ENCODE results near the gene CFAP65.
A peak's percentile ranks its signal among the peaks of the same experiment; 100 is the strongest.

CFAP65 gene

DNA sequence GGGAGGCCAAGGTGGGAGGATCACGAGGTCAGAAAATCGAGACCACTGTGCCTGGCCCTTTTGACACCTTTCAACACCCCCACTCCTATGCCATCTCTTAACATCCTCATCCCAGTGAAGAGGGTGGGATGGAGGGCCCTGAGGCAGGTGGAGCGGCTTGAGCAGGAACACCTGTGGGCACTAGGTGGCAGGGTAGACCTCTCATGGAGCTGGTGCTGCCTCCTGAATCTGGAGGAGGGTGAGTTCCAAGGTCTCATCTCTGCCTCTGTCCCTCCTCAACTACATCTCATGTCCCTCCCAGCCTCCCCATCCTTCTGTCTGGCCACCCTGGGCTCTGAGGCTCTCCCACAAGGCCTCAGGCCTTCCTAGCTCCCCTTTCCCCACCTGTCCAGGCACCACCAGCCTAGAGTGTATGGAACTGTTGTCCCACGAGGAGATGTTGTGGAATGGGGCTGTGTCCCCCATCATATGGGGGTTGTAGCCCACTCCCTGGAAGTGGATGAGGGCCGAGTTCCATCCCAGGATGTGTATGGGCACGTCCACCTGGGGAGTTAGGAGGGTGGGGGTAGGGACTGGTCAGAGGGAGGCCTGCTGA is 31.1 kb downstream of the CFAP65 start:
- no peak for DNase-seq

DNA sequence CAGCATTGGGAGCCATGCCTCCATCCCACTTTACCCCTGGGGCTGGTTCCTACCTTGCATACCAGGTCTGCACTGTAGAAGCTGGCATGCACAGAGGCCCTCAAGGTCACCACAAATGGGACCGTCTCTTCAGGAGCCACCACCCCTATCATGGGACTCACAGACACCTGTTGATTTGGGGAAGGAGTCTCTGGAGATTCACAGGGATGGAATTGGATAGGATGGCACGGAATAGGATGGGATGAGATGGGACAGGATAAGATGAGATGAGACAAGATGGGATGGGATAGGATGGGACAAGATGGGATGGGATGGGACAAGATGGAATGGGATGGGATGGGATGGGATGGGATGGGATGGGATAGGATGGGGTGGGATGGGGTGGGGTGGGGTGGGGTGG is 32.0 kb downstream of the CFAP65 start:
- no peak for DNase-seq

DNA sequence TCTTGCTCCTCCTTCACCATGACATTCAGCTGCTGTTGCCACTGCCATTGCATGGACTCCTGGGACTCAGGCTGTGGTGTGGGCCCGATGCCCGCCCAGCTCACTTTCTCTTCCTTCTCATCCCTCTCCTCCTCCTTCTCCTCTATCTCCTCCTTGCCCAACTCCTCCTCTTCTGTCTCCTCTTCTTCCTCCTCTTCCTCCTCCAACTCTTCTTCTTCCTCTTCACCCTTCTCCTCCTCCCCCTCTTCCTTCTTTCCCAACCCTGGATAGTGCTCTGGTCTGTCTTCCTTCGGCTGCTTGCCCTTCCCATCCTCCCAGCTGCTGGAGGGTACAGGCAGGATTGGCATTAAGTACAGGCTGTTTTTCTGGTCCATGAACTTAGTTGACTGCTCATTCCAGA is 37.3 kb downstream of the CFAP65 start:
- DNase-seq, result no peak

GRCh38 chr2:219003267-219003634 is 38.1 kb downstream of the CFAP65 start:
- DNase-seq, result no peak

DNA sequence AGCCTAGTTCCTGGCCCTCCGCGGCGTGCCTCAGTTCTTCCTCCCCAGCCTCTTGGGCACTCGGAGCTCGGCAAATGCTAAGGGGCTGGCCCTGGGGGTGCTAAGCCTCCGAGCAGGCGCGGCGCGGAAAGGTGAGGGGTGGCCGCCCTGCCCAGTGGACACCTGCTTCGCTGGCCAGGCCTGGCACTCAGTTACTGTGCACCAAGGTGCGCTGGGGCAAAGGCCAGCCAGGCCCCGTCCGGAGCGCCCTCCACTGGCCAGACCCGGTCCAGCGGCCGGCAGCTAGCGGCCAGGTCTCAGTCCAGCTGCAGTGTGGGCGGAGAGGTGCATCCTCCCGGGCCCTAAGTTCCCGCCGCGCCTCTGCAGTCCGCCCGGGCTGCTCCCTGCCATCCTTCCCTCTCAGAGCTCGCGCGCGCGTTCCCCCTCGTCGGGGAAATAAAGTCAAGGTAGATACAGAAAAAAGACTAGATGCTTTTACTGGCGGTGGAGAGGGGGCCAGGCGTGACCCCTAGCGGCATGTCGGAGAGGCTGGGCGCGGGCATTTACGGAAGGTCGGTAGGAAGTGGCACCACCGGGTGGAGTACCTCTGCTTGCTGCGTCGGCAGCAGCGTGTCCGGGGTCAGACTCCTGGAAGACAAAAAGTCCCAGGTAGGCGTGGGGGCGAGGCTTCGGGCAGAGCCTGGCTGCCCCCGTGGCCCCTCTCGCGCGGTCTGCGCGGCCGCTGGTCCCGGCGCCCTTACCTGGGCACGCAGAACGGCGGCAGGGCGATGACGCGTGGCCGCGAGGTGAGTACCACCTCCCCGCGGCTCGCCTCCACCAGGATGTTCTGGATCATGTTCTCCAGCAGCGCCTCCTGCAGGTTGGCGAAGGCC is 38.7 kb downstream of the CFAP65 start:
- DNase-seq, result peak; percentile 12 to 42

DNA sequence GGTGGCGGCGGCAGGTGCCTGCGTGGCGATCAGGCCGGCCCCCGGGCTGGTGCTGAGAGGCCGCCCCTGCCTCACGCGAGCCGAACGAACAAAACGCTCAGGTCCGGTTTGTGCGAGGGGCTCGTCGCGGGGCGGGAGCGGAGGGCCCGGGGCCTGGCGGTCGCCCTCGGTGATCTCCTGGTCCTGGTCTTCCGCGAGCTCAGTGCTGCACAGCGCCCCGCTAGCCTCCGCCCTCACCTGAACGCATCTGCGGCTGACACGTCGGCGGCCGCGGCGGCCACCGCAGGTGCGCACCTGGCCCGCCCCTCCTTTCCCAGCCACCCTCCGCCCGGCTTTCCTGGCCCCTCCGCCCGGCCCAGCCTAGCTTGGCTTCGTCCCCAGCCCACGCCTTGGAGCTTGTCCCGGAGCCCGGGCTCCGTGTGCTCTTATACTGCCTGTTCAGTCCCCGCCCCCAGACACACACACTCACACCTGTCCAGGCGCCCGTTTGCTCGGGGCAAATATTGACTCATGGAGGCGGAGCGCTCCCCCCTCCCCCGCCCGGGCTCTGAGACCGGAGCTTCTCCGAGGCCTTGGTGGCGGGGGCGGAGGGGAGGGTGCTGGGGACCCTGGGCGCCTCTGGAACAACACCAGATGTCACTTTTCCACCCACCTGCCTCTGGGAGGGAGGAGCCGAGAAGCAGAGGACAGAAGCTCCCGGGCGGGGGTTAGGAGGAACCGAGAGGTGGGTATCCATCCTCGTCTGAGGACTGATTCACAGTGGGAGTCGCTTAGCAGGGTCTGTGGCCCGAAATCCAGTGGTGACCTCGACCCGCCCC is 39.5 kb downstream of the CFAP65 start:
- no peak for DNase-seq

GRCh38 chr2:219001100-219001576 is 40.2 kb downstream of the CFAP65 start:
- DNase-seq, result no peak

- DNase-seq, result no peak
These were observed 40.8 kb downstream of the CFAP65 start for GRCh38 chr2:219000569-219000960.

DNA sequence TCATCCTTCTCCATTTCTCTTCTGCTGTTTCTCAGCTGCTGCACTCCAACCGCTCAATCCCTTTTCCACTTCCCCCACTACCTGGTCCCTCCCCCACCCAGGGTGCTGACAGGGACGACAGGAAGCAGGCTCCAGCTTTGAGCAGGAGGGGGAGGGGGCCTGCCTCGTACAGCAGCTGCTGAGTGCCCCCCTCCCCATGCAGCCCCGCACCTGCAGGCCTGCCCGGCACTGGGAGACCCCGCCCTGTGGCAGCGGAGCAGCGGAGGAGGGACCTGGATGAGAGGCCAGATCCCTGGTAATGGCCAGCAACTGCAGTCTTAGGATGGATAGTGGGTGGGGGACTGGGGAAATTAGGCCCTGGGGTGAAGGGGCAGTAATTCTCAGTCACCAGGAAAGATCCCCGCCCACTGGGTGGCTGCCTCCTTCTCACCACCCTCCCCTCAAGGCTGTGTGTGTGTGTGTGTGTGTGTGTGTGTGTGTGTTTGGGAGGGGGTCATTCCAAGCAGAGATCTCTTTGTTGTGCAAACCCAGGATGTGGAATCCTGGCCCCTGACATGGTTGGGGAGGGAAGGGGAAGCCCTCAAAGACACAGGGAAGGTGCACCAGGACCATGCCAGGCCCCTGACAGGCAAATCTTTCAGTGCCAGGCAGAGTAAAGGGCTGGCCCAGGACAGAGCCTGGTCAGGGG is 41.3 kb downstream of the CFAP65 start:
- DNase-seq, result no peak

DNA sequence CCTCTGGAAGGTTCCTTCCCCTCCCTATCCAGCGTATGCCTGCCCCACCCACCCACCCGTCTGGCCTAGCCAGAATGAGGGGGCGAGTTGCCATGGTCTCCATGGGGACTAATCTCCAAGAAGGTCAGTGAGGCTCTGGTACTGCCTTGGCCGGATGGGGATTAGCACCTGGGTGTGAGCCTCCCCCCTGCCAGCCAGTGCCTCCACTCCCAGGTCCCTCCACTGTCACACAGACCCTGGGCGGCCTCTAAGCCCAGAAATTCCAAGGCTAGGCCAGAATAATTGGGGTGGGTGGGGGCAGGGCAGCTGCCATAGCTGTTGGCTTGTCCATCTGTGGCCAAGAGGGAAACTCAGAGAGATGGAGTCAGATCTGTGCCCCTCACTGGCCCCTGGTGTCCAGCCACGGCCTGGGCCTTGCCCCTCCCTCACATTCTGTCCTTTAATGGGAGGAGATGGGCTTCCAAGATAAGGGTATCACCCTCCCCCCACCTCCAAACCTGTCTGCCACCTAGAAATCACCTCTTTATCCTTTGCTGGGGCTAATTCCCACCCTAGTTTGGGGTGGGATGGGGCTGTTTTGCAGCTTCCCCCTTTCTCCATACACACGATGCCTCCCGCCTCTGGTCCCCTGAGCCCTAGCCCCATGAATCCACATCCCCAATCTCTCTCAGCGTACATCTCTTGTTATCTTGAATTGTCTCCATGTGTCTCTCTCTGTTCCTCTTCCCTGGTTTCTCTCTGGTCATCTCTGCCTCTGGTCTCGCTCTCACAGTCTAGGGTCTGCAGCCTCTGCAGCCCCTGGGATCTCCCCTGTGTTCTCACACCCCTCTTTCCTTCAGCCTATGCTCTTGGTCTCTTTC is 42.1 kb downstream of the CFAP65 start:
- no peak for DNase-seq

- no peak for DNase-seq
These were observed 42.8 kb downstream of the CFAP65 start for GRCh38 chr2:218998414-218999002.

DNA sequence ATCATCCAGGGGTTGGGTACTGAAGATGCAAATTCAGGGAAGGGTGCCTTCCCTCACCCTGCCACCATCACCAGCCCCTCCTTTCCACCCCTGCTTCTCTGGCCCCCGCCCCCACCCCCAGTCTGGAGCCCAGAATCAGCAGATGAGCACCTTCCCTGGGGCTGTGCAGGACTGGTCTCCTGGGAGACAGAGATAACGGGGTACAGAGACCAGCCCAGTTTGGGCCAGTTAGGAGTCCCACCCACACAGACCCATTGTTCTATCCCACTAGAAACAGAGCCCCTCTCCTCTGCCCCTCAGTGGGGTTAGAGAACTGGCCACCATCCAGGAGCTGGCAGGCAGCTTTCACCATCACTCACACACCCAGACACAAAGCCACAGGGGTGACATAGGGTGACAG is 43.6 kb downstream of the CFAP65 start:
- DNase-seq, result no peak

DNA sequence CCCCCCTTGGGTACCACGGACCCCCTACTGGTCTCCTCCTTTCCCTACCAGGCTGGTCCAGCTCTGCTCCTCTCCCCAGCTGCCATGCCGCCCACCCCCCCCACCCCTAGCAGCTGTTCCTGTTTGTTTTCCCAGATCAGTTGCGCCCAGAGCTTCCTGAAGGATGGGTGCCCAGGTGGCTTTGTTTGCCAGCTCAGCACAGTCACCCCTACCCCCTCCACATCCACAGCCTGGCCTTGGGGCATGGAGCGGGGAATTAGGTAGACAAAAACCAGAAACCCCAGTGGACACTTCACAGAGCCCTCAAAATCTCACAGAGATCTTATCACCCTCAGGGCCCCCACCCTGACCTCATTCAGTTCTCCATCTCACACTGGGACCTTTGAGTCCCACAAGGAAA is 44.4 kb downstream of the CFAP65 start:
- no peak for DNase-seq

DNA sequence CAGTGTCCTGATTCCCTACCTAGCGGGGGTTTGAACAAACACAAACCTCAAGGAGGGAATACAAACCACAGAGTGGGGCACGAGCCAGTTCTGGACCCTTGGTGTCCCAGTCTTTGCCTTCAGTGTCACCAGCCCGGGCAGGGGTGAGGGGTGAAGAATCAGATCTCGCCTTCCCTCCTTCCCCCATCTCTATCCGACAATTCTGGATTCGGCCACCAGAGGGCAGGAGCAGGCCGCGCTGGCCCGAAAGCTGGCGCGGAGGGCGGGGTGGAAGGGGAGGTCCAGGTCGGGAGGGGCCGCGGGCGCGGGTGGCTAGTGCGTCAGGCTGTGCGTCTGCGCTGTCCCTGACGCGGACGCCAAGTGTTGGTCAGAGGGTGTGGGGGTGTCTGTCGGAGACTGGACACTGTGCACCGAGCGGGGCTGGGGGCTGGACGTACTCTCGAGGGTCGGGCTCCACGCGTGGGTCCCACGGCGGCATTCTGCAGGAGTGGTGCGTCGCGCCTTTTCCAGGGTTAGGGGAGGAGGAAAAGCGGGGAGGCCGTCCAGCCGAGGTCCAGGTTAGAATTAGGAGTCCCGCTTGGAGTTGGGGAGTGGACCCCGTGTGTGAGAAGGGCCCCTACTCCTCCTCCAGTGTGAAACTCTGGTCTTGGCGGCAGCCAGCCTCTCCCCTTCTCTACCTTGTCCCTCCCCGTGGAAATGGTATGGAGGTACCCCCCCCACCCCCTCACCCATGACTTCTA is 45.2 kb downstream of the CFAP65 start:
- peak; percentile 65 to 80 for DNase-seq

DNA sequence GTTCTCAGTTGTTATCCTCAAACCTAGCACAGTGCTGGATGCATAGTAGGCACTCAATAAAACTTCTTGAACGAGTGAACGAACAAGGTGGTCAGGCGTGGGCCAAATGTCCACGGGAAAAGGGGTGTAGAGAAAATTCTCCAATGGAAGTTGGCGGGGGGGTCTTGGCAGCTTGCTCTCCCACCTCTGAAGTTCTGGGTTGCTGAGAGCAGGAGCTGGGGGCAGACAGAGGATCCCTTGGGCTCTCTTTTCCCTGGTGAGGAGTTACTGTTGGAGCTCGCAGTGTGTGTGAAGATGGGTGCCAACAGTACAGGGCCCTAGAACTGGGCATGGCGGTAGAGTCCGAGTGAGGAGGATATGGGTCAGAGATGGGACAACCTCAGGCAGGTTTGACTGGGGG is 45.8 kb downstream of the CFAP65 start:
- no peak for DNase-seq

- no peak for DNase-seq
These were observed 47.7 kb downstream of the CFAP65 start, which contains the start of gene CRYBA2 for GRCh38 chr2:218993345-218994315. Gene CRYBA2, minus strand, starts transcription at chr2:218993422. Its CDS starts 246 bp downstream, at chr2:218993176.

DNA sequence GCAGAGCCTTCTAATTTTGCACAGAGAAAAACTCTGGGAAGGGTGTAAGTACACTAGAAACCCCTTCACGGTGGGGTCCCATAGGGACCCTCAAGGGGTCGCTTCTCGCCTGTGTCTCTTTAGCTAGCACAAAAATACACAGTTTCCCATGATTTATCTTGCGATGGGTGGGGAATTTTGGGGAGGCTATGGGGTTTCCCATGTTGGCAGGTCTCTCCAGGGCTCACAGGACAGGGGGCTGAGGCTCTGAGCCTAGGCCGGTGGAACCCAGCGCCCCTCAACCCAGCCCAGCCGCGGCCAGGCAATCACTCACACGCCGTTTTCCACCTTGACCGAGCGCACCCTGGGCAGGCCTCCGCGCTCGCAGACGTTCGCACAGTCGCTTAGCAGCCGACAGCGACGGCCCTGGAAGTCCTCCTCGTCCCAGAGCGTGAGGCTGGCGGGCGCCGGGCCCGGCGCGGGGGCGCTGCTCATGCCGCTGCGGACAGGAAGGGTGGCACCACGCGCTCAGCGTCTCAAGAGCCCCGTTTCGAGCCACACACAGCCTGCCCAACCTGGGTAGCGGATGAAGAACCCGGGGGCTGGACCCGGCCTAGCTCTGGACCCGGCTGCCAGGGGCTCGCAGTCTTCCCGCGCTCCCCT is 48.5 kb downstream of the CFAP65 start:
- DNase-seq, result no peak

GRCh38 chr2:218992196-218992595 is 49.1 kb downstream of the CFAP65 start:
- no peak for DNase-seq

DNA sequence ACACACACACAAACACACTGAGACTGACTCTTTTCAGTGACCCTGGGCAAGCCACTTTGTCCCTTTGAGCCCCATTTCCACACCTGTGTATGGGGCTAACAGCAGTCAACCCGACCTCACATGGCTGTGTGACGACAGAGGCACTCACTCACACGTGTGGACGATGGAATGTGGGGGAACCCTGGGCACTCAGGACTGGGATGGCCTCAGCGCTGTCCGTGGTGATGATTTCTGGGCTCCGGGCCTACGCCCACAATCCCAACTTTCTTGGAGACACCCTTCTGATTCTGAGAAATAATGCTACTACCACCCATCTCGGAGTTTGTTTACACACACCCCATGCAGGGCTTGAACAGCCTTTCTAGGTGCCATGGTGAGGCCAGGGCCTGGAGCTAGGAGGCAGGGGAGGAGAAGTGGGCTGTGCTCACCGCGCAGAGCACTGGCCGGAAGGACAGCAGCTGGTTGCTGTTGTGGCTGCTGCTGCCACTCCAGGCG is 49.6 kb downstream of the CFAP65 start:
- DNase-seq, result no peak
